ENCODE data around the gene EPB41L3. TPM values are rescaled to one million over a fixed set of nuclear protein-coding genes. Genes with fewer than 3 reads are reported as not detected.

Gene EPB41L3
- total RNA-seq, 1 experiment from 2014 or later = 20.6 TPM

- POLR2A ChIA-PET = no interaction called here
- no peak for ATAC-seq
- Mint-ChIP-seq H3K27me3 (ENCODE audit: low read depth) (no peaks in the 10 kb centered on the region), H3K9me3 (no peaks in the 10 kb centered on the region), H3K4me1 (peaks cover 35% of the 10 kb centered on the region), H3K27ac (no peak overlapping the region), H3K36me3 (no peaks in the 10 kb centered on the region), H3K4me3 (no peak overlapping the region)
- no peak for TF ChIP-seq NFYB (CRISPR knock-in tag; conservative IDR thresholded peaks at IDR 0.05; ENCODE audit: low read depth)
- TF ChIP-seq, protein P1, sequence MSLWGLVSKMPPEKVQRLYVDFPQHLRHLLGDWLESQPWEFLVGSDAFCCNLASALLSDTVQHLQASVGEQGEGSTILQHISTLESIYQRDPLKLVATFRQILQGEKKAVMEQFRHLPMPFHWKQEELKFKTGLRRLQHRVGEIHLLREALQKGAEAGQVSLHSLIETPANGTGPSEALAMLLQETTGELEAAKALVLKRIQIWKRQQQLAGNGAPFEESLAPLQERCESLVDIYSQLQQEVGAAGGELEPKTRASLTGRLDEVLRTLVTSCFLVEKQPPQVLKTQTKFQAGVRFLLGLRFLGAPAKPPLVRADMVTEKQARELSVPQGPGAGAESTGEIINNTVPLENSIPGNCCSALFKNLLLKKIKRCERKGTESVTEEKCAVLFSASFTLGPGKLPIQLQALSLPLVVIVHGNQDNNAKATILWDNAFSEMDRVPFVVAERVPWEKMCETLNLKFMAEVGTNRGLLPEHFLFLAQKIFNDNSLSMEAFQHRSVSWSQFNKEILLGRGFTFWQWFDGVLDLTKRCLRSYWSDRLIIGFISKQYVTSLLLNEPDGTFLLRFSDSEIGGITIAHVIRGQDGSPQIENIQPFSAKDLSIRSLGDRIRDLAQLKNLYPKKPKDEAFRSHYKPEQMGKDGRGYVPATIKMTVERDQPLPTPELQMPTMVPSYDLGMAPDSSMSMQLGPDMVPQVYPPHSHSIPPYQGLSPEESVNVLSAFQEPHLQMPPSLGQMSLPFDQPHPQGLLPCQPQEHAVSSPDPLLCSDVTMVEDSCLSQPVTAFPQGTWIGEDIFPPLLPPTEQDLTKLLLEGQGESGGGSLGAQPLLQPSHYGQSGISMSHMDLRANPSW (CRISPR knock-in tag; conservative IDR thresholded peaks at IDR 0.05; ENCODE audit: low read depth) = no peak
- TF ChIP-seq ATF1 (CRISPR knock-in tag; IDR thresholded peaks at IDR 0.05) = no peak
- no peak for TF ChIP-seq FOXK1 (CRISPR knock-in tag; IDR thresholded peaks at IDR 0.05)
- TF ChIP-seq ZNF281 (CRISPR knock-in tag; IDR thresholded peaks at IDR 0.05) = no peak
- TF ChIP-seq ZNF416 (CRISPR knock-in tag; IDR thresholded peaks at IDR 0.05) = no peak
- TF ChIP-seq JUN (CRISPR knock-in tag; IDR thresholded peaks at IDR 0.05) = no peak
- no peak for TF ChIP-seq FOXJ3 (CRISPR knock-in tag; IDR thresholded peaks at IDR 0.05; ENCODE audit: borderline replicate concordance)
- no peak for TF ChIP-seq SMAD4 (CRISPR knock-in tag; IDR thresholded peaks at IDR 0.05)
- TF ChIP-seq IRF2 (CRISPR knock-in tag; IDR thresholded peaks at IDR 0.05; ENCODE audit: borderline replicate concordance, low read depth) = no peak
- no peak for TF ChIP-seq SOX15 (CRISPR knock-in tag; IDR thresholded peaks at IDR 0.05)
- no peak for TF ChIP-seq ZNF425 (CRISPR knock-in tag; conservative IDR thresholded peaks at IDR 0.05)
- TF ChIP-seq, protein P2, sequence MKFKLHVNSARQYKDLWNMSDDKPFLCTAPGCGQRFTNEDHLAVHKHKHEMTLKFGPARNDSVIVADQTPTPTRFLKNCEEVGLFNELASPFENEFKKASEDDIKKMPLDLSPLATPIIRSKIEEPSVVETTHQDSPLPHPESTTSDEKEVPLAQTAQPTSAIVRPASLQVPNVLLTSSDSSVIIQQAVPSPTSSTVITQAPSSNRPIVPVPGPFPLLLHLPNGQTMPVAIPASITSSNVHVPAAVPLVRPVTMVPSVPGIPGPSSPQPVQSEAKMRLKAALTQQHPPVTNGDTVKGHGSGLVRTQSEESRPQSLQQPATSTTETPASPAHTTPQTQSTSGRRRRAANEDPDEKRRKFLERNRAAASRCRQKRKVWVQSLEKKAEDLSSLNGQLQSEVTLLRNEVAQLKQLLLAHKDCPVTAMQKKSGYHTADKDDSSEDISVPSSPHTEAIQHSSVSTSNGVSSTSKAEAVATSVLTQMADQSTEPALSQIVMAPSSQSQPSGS (CRISPR knock-in tag; IDR thresholded peaks at IDR 0.05; ENCODE audit: borderline replicate concordance, low read depth) = no peak
- no peak for TF ChIP-seq ZNF396 (CRISPR knock-in tag; IDR thresholded peaks at IDR 0.05; ENCODE audit: borderline replicate concordance)
- TF ChIP-seq, protein P3, sequence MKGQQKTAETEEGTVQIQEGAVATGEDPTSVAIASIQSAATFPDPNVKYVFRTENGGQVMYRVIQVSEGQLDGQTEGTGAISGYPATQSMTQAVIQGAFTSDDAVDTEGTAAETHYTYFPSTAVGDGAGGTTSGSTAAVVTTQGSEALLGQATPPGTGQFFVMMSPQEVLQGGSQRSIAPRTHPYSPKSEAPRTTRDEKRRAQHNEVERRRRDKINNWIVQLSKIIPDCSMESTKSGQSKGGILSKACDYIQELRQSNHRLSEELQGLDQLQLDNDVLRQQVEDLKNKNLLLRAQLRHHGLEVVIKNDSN (CRISPR knock-in tag; IDR thresholded peaks at IDR 0.05) = no peak
- no peak for TF ChIP-seq HMGA2 (CRISPR knock-in tag; IDR thresholded peaks at IDR 0.05)
- DNase-seq (ENCODE audit: low spot score) = no peak
- CTCF ChIA-PET = no interaction called here
Observed at GRCh38 chr18:5513947-5514346, 29.9 kb downstream of the EPB41L3 start.

GRCh38 chr18:5512176-5512575 lies 31.6 kb downstream of the EPB41L3 start:
- Mint-ChIP-seq H3K4me3 (no peak overlapping the region), H3K27me3 (ENCODE audit: low read depth) (no peaks in the 10 kb centered on the region), H3K27ac (no peak overlapping the region), H3K4me1 (peaks cover 35% of the 10 kb centered on the region), H3K36me3 (no peaks in the 10 kb centered on the region), H3K9me3 (no peaks in the 10 kb centered on the region)
- no peak; the same call in 1 of the 2 replicates for ATAC-seq
- CTCF ChIA-PET = interaction anchor here (1.4 kb wide), 1 partner anchor 23 kb away, joined by 4 read pairs; no protein-coding TSS in a partner anchor
- no peak for DNase-seq (ENCODE audit: low spot score)
- POLR2A ChIA-PET = no interaction called here
- TF ChIP-seq, protein P4, sequence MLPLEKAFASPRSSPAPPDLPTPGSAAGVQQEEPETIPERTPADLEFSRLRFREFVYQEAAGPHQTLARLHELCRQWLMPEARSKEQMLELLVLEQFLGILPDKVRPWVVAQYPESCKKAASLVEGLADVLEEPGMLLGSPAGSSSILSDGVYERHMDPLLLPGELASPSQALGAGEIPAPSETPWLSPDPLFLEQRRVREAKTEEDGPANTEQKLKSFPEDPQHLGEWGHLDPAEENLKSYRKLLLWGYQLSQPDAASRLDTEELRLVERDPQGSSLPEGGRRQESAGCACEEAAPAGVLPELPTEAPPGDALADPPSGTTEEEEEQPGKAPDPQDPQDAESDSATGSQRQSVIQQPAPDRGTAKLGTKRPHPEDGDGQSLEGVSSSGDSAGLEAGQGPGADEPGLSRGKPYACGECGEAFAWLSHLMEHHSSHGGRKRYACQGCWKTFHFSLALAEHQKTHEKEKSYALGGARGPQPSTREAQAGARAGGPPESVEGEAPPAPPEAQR (CRISPR knock-in tag; IDR thresholded peaks at IDR 0.05) = no peak
- TF ChIP-seq ZNF138 (CRISPR knock-in tag; conservative IDR thresholded peaks at IDR 0.05) (no peak), ZNF121 (CRISPR knock-in tag; IDR thresholded peaks at IDR 0.05) (no peak), ATF1 (CRISPR knock-in tag; IDR thresholded peaks at IDR 0.05) (no peak), ELF4 (CRISPR knock-in tag; IDR thresholded peaks at IDR 0.05; ENCODE audit: low read depth) (no peak), PREB (CRISPR knock-in tag; IDR thresholded peaks at IDR 0.05; ENCODE audit: borderline replicate concordance) (no peak), MAX (CRISPR knock-in tag; IDR thresholded peaks at IDR 0.05) (no peak), ZNF416 (CRISPR knock-in tag; IDR thresholded peaks at IDR 0.05) (no peak), ZBTB21 (CRISPR knock-in tag; IDR thresholded peaks at IDR 0.05; ENCODE audit: borderline replicate concordance) (no peak)
